SK-N-SH (cell line): ENCODE measurements around the gene SECTM1. TPM values are rescaled to one million over a fixed set of nuclear protein-coding genes. Genes with fewer than 3 reads are reported as not detected.

ENCODE experiments used
- CTCF ChIA-PET: fragments of 300-600, 350-600 bp; formaldehyde crosslinking; extraction: SDS; loops from one replicate; lab custom pipeline; 2021; lab: Yijun Ruan, JAX
- POLR2A ChIA-PET: fragments of 350-600 bp; sonication (Branson Sonifier 250); formaldehyde crosslinking; extraction: SDS; loops from one replicate; lab custom pipeline; 2020; ENCODE audit warnings: antibody characterized with exemption, inconsistent platforms; lab: Yijun Ruan, JAX
- DNase-seq: peaks from one replicate; pipeline ENCODE4 v3.0.0; 2012
- H2AFZ ChIP-seq: fragments of 200-600 bp; sonication (generic); 2 replicates; pipeline ENCODE4 v1.8.1; 2016; ENCODE audit warnings: antibody characterized with exemption, mild to moderate bottlenecking, low read depth
- H3F3A ChIP-seq: fragments of 200-600 bp; sonication (generic); replicated peaks from 2 replicates; pipeline ENCODE3; 2016; ENCODE audit warnings: antibody characterized with exemption, mild to moderate bottlenecking; ENCODE audit not compliant: insufficient read depth
- H3K27ac ChIP-seq, 2 experiments: fragments of 200-500 bp in 1 of 2; fragments of 200-600 bp in 1 of 2; sonication (Bioruptor generic) in 1 of 2; sonication (generic), shearing (Covaris generic) in 1 of 2; 2 replicates each; pipeline versions ENCODE4 v1.5.1 to v1.6.1; 2014 to 2016; ENCODE audit warnings: low read depth in 2 of 2, inconsistent platforms in 1 of 2, low read length in 1 of 2, mild to moderate bottlenecking in 1 of 2, mixed read lengths in 1 of 2
- H3K27me3 ChIP-seq: fragments of 200-600 bp; sonication (generic), shearing (Covaris generic); 2 replicates; pipeline ENCODE4 v1.6.1; 2016; ENCODE audit warnings: mixed run types; ENCODE audit not compliant: insufficient read depth
- H3K36me3 ChIP-seq, 2 experiments: fragments of 200-500 bp in 1 of 2; fragments of 200-600 bp in 1 of 2; sonication (Bioruptor generic) in 1 of 2; sonication (generic) in 1 of 2; replicated peaks in 1 of 2; 2 replicates each; pipeline versions ENCODE3 to v1.5.1; 2014 to 2016; ENCODE audit warnings: low read length in 1 of 2, mild to moderate bottlenecking in 1 of 2; ENCODE audit not compliant: insufficient read depth in 2 of 2, control insufficient read depth in 1 of 2
- H3K4me1 ChIP-seq, 2 experiments: fragments of 200-500 bp in 1 of 2; fragments of 200-600 bp in 1 of 2; sonication (Bioruptor generic) in 1 of 2; sonication (generic), shearing (Covaris generic) in 1 of 2; 2 replicates each; pipeline versions ENCODE4 v1.5.1 to v1.6.1; 2014 to 2016; ENCODE audit warnings: low read depth in 1 of 2, low read length in 1 of 2, mixed run types in 1 of 2; ENCODE audit not compliant: insufficient read depth in 2 of 2, control insufficient read depth in 1 of 2
- H3K4me2 ChIP-seq: fragments of 200-600 bp; sonication (generic), shearing (Covaris generic); 2 replicates; pipeline ENCODE4 v1.6.1; 2017; ENCODE audit warnings: mixed run types
- H3K4me3 ChIP-seq, 2 experiments: fragments of 200-500 bp in 1 of 2; fragments of 200-600 bp in 1 of 2; sonication (Bioruptor generic) in 1 of 2; sonication (generic), shearing (Covaris generic) in 1 of 2; 2 replicates each; pipeline versions ENCODE4 v1.5.1 to v1.8.1; 2014 to 2016; ENCODE audit warnings: low read depth in 2 of 2, inconsistent platforms in 1 of 2, low read length in 1 of 2, mild to moderate bottlenecking in 1 of 2, mixed read lengths in 1 of 2, moderate library complexity in 1 of 2
- H3K79me2 ChIP-seq: fragments of 200-600 bp; sonication (generic); 2 replicates; pipeline ENCODE4 v1.8.1; 2017; ENCODE audit warnings: mild to moderate bottlenecking; ENCODE audit not compliant: insufficient read depth
- H3K9ac ChIP-seq: fragments of 200-600 bp; sonication (generic); 2 replicates; pipeline ENCODE4 v1.6.1; 2017; ENCODE audit warnings: mixed run types
- H3K9me2 ChIP-seq: fragments of 200-600 bp; sonication (generic); 2 replicates; pipeline ENCODE4 v1.6.1; 2017; ENCODE audit warnings: mixed run types
- H3K9me3 ChIP-seq: fragments of 200-600 bp; sonication (generic); 2 replicates; pipeline ENCODE4 v1.6.1; 2017; ENCODE audit warnings: mixed run types, mild to moderate bottlenecking, moderate library complexity
- H4K20me1 ChIP-seq: fragments of 200-600 bp; sonication (generic); 2 replicates; pipeline ENCODE4 v1.6.1; 2017; ENCODE audit warnings: mild to moderate bottlenecking, mixed run types; ENCODE audit not compliant: insufficient read depth
- EP300 ChIP-seq, 2 experiments: IDR thresholded peaks; 2 replicates each; pipeline versions ENCODE4 v1.4.0 to v1.6.1; 2012; ENCODE audit warnings: borderline replicate concordance in 1 of 2, low read depth in 1 of 2, low read length in 1 of 2
- FOXJ3 ChIP-seq: sonication (generic); formaldehyde crosslinking; IDR thresholded peaks from 2 replicates; pipeline ENCODE4 v1.5.1; 2020; ENCODE audit warnings: mild to moderate bottlenecking, missing genetic modification reagents
- GATA2 ChIP-seq: sonication (generic); formaldehyde crosslinking; IDR thresholded peaks from 2 replicates; pipeline ENCODE4 v1.5.0; 2020; ENCODE audit warnings: mild to moderate bottlenecking, missing genetic modification reagents
- MAX ChIP-seq: IDR thresholded peaks from 2 replicates; pipeline ENCODE4 v1.4.0; 2012; ENCODE audit warnings: low read depth
- MEF2A ChIP-seq: IDR thresholded peaks from 2 replicates; pipeline ENCODE4 v1.4.0; 2012; ENCODE audit warnings: low read depth, borderline replicate concordance
- NFIC ChIP-seq: IDR thresholded peaks from 2 replicates; pipeline ENCODE4 v1.4.0; 2012; ENCODE audit warnings: borderline replicate concordance
- PBX3 ChIP-seq: IDR thresholded peaks from 2 replicates; pipeline ENCODE4; 2012
- RAD21 ChIP-seq: IDR thresholded peaks from 2 replicates; pipeline ENCODE4 v1.6.1; 2012; ENCODE audit warnings: mild to moderate bottlenecking, low read length
- RCOR1 ChIP-seq: fragments of 150-350 bp; IDR thresholded peaks from 2 replicates; pipeline ENCODE4 v1.6.1; 2017; ENCODE audit warnings: antibody characterized with exemption, low read length
- REST ChIP-seq: IDR thresholded peaks from 2 replicates; pipeline ENCODE4 v1.6.1; 2012; ENCODE audit warnings: mild to moderate bottlenecking, low read depth, low read length, moderate library complexity
- TAF1 ChIP-seq: IDR thresholded peaks from 2 replicates; pipeline ENCODE4 v1.6.1; 2012; ENCODE audit warnings: low read depth, mild to moderate bottlenecking, low read length, moderate library complexity, borderline replicate concordance
- TCF12 ChIP-seq: IDR thresholded peaks from 2 replicates; pipeline ENCODE4 v1.4.0; 2012
- TEAD4 ChIP-seq: IDR thresholded peaks from 2 replicates; pipeline ENCODE4 v1.4.0; 2012; ENCODE audit warnings: mild to moderate bottlenecking, borderline replicate concordance; ENCODE audit not compliant: insufficient read depth
- USF1 ChIP-seq: IDR thresholded peaks from 2 replicates; pipeline ENCODE4 v1.4.0; 2012; ENCODE audit warnings: low read depth, borderline replicate concordance
- ZBTB33 ChIP-seq: IDR thresholded peaks from 2 replicates; pipeline ENCODE4 v1.4.0; 2012; ENCODE audit warnings: low read depth, borderline replicate concordance
- WGBS: methylation state at CpG from one replicate; pipeline ENCODE4 v1.1.6; 2017; ENCODE audit warnings: low lambda C conversion rate; 5-methylcytosine and 5-hydroxymethylcytosine counted together
- polyA plus RNA-seq, 3 experiments: library from polyadenylated mRNA; depleted of rRNA; stranded (reverse); fragments of >200 nt; gene quantifications; 2 replicates each; pipeline ENCODE4 v1.2.3, GENCODE V29; 2012

Gene SECTM1
- polyA plus RNA-seq, 1 of the 3 experiments (the other 2 are of a cell fraction) = 3.8 TPM

- Histone ChIP-seq H3K4me2 (no peak overlapping the region), H3K27me3 (no peaks in the 10 kb centered on the region; the same call in none of the 2 replicates), H3K79me2 (no peaks in the 10 kb centered on the region), H4K20me1 (no peaks in the 10 kb centered on the region), H3K9ac (no peak overlapping the region), H3K36me3 (no peaks in the 10 kb centered on the region), H3K9me3 (no peaks in the 10 kb centered on the region), H3K27ac (no peak overlapping the region), H3K4me3 (no peak overlapping the region), H3F3A (no peaks in the 10 kb centered on the region), H3K4me1 (peaks cover 13 to 40% of the 10 kb centered on the region in 2 experiments; a peak in 3 of 4 replicates), H3K9me2 (no peaks in the 10 kb centered on the region), H2AFZ (no peak overlapping the region)
- CTCF ChIA-PET = interaction anchor here (1.2 to 9.9 kb wide), 3 partner anchors 14 to 92 kb away, joined by 4 to 184 read pairs (median 78); no protein-coding TSS in a partner anchor
- WGBS = 89% methylated on average over 26 of the region's 28 CpGs
- TF ChIP-seq USF1 (no peak), TCF12 (no peak), EP300 (IDR thresholded peaks at IDR 0.05; ENCODE audit: borderline replicate concordance in 1 of 2, low read depth in 1 of 2, low read length in 1 of 2) (no peak), RAD21 (no peak), GATA2 (CRISPR knock-in tag) (no peak), ZBTB33 (no peak), TEAD4 (no peak), MEF2A (no peak), MAX (no peak), RCOR1 (no peak), TAF1 (no peak)
- POLR2A ChIA-PET = interaction anchor here (1.1 kb wide), 1 partner anchor 11 kb away, joined by 3 read pairs; the partner anchor contains the start of gene CD7
- no peak for DNase-seq
Observed at GRCh38 chr17:82328141-82328993, 5.2 kb downstream of the SECTM1 start.

GRCh38 chr17:82327757-82328140, 5.8 kb downstream of the SECTM1 start:
- 91% methylated on average over 16 of the region's 16 CpGs for WGBS
- peaks cover 13 to 34% of the 10 kb centered on the region in 2 experiments; a peak in 3 of 4 replicates for H3K4me1 ChIP-seq
- ChIA-PET POLR2A (interaction anchor here (1.1 kb wide), 1 partner anchor 10 kb away, joined by 3 read pairs; the partner anchor contains the start of gene CD7), CTCF (interaction anchor here (1.2 to 9.9 kb wide), 3 partner anchors 14 to 92 kb away, joined by 4 to 184 read pairs (median 78); no protein-coding TSS in a partner anchor)
- no peaks in the 10 kb centered on the region for H4K20me1 ChIP-seq
- H3K4me2 ChIP-seq = no peak overlapping the region
- H2AFZ ChIP-seq = no peak overlapping the region
- H3K27me3 ChIP-seq = no peaks in the 10 kb centered on the region; the same call in none of the 2 replicates
- no peaks in the 10 kb centered on the region for H3K79me2 ChIP-seq
- H3K36me3 ChIP-seq = no peaks in the 10 kb centered on the region
- no peaks in the 10 kb centered on the region for H3F3A ChIP-seq
- H3K9me2 ChIP-seq = no peaks in the 10 kb centered on the region
- no peak overlapping the region for H3K27ac ChIP-seq
- H3K4me3 ChIP-seq = no peak overlapping the region
- no peak overlapping the region for H3K9ac ChIP-seq
- DNase-seq = no peak
- no peaks in the 10 kb centered on the region for H3K9me3 ChIP-seq
- TF ChIP-seq EP300 (IDR thresholded peaks at IDR 0.05; ENCODE audit: borderline replicate concordance in 1 of 2, low read depth in 1 of 2, low read length in 1 of 2) (no peak), PBX3 (no peak), RCOR1 (no peak), FOXJ3 (CRISPR knock-in tag) (no peak), NFIC (no peak), REST (no peak)
